PC-9 (cell line): ENCODE results near the gene CFAP97. TPM values are rescaled to one million over a fixed set of nuclear protein-coding genes. Genes with fewer than 3 reads are reported as not detected.

Experiments used
- BruUV-seq: library from RNA; stranded (reverse); fragments of 400-500 nt; replicated peaks from 2 replicates; lab custom pipeline; 2021; lab: Mats Ljungman, UMichigan
- CTCF ChIA-PET: fragments of 300-600 bp; sonication (Branson Sonifier 250); formaldehyde crosslinking; loops from one replicate; lab custom pipeline; 2022; ENCODE audit warnings: antibody characterized with exemption; lab: Charles Lee
- POLR2A ChIA-PET: fragments of 300-600 bp; sonication (Branson Sonifier 250); formaldehyde crosslinking; loops from one replicate; lab custom pipeline; 2022; ENCODE audit warnings: antibody characterized with exemption; ENCODE audit not compliant: unreplicated experiment; lab: Charles Lee
- DNase-seq, 2 experiments: peaks; one replicate each; pipeline versions ENCODE4 v3.0.0 to v3.0.0-alpha.2; 2015 to 2022; ENCODE audit warnings: mixed read lengths in 1 of 2
- H2AFZ ChIP-seq: fragments of 200-600 bp; sonication (generic); 2 replicates; pipeline ENCODE4 v1.8.1; 2017; ENCODE audit warnings: antibody characterized with exemption
- H3F3A ChIP-seq: fragments of 200-600 bp; sonication (generic); 2 replicates; pipeline ENCODE4 v1.8.1; 2017; ENCODE audit warnings: antibody characterized with exemption, mild to moderate bottlenecking, low read depth; ENCODE audit not compliant: insufficient read depth
- H3K27ac ChIP-seq: fragments of 200-600 bp; sonication (generic); 2 replicates; pipeline ENCODE4 v1.6.1; 2016; ENCODE audit warnings: mixed run types
- H3K27me3 ChIP-seq: fragments of 200-600 bp; sonication (generic); 2 replicates; pipeline ENCODE4 v1.6.1; 2016; ENCODE audit warnings: low read depth, mixed run types; ENCODE audit not compliant: insufficient read depth
- H3K36me3 ChIP-seq: fragments of 200-600 bp; sonication (generic); 2 replicates; pipeline ENCODE4 v1.6.1; 2016; ENCODE audit warnings: low read depth, mixed run types
- H3K4me1 ChIP-seq: fragments of 200-600 bp; sonication (generic); replicated peaks from 2 replicates; pipeline ENCODE4 v1.6.1; 2016; ENCODE audit warnings: mixed run types; ENCODE audit not compliant: insufficient read depth
- H3K4me2 ChIP-seq: fragments of 200-600 bp; sonication (generic); 2 replicates; pipeline ENCODE4 v1.6.1; 2017; ENCODE audit warnings: mixed run types
- H3K4me3 ChIP-seq: fragments of 200-600 bp; sonication (generic); 2 replicates; pipeline ENCODE4 v1.6.1; 2016; ENCODE audit warnings: mixed run types
- H3K79me2 ChIP-seq: fragments of 200-600 bp; sonication (generic); 2 replicates; pipeline ENCODE4 v1.6.1; 2017; ENCODE audit warnings: low read depth, mixed run types
- H3K9me2 ChIP-seq: fragments of 200-600 bp; sonication (generic); 2 replicates; pipeline ENCODE4 v1.8.1; 2017; ENCODE audit warnings: mild to moderate bottlenecking; ENCODE audit not compliant: insufficient read depth
- H3K9me3 ChIP-seq: fragments of 200-600 bp; sonication (generic); 2 replicates; pipeline ENCODE4 v1.8.1; 2016; ENCODE audit warnings: low read depth; ENCODE audit not compliant: insufficient read depth
- H4K20me1 ChIP-seq: fragments of 200-600 bp; sonication (generic); 2 replicates; pipeline ENCODE4 v1.8.1; 2017; ENCODE audit not compliant: insufficient read depth
- EZH2 ChIP-seq: fragments of 200-600 bp; sonication (generic); IDR thresholded peaks from 2 replicates; pipeline ENCODE4 v1.8.0; 2017; ENCODE audit warnings: antibody characterized with exemption, low read depth
- intact Hi-C: fragments of 100-400 bp; cut with micrococcal nuclease; formaldehyde crosslinking; loops from one replicate; pipeline ENCODE4 v1.10.0; 2022; ENCODE audit not compliant: unreplicated experiment
- total RNA-seq: library from RNA; stranded (reverse); gene quantifications from 2 replicates; pipeline ENCODE4 v1.2.3, GENCODE V29; 2021
- TF ChIP-seq, protein P1 (sequence below): fragments of 200-600 bp; sonication (generic); conservative IDR thresholded peaks from 2 replicates; pipeline ENCODE4 v1.6.1; 2017; ENCODE audit warnings: mixed run types, antibody characterized with exemption, mild to moderate bottlenecking, moderate library complexity

Gene CFAP97
- total RNA-seq, 1 experiment from 2014 or later, result 48.2 TPM

- Histone ChIP-seq H3K79me2 (no peaks in the 10 kb centered on the region), H3K9me2 (no peaks in the 10 kb centered on the region), H3K27me3 (no peaks in the 10 kb centered on the region), H3F3A (no peaks in the 10 kb centered on the region), H2AFZ (no peak overlapping the region), H3K4me1 (no peaks in the 10 kb centered on the region), H3K27ac (no peak overlapping the region), H3K9me3 (no peaks in the 10 kb centered on the region), H3K4me2 (no peak overlapping the region), H4K20me1 (no peaks in the 10 kb centered on the region), H3K4me3 (no peak overlapping the region), H3K36me3 (no peaks in the 10 kb centered on the region)
- no TSS peak for BruUV-seq
- CTCF ChIA-PET, result no interaction called here
- POLR2A ChIA-PET, result no interaction called here
- TF ChIP-seq EZH2, result no peak
- TF ChIP-seq, protein P1, sequence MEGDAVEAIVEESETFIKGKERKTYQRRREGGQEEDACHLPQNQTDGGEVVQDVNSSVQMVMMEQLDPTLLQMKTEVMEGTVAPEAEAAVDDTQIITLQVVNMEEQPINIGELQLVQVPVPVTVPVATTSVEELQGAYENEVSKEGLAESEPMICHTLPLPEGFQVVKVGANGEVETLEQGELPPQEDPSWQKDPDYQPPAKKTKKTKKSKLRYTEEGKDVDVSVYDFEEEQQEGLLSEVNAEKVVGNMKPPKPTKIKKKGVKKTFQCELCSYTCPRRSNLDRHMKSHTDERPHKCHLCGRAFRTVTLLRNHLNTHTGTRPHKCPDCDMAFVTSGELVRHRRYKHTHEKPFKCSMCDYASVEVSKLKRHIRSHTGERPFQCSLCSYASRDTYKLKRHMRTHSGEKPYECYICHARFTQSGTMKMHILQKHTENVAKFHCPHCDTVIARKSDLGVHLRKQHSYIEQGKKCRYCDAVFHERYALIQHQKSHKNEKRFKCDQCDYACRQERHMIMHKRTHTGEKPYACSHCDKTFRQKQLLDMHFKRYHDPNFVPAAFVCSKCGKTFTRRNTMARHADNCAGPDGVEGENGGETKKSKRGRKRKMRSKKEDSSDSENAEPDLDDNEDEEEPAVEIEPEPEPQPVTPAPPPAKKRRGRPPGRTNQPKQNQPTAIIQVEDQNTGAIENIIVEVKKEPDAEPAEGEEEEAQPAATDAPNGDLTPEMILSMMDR, result no peak
- no peak for DNase-seq
- intact Hi-C loops, result no loop called here
These were observed 17.7 kb upstream of the CFAP97 start for GRCh38 chr4:185221491-185221890.

GRCh38 chr4:185219551-185220344 lies 15.9 kb upstream of the CFAP97 start:
- Histone ChIP-seq H3K4me1 (no peaks in the 10 kb centered on the region), H3K36me3 (no peaks in the 10 kb centered on the region), H3K4me3 (no peak overlapping the region), H3F3A (no peaks in the 10 kb centered on the region), H4K20me1 (no peaks in the 10 kb centered on the region), H3K27me3 (no peaks in the 10 kb centered on the region), H3K27ac (no peak overlapping the region), H3K79me2 (no peaks in the 10 kb centered on the region), H3K9me2 (no peaks in the 10 kb centered on the region), H3K4me2 (no peak overlapping the region), H3K9me3 (no peaks in the 10 kb centered on the region), H2AFZ (no peak overlapping the region)
- intact Hi-C loops, result no loop called here
- POLR2A ChIA-PET, result interaction anchor here (0.5 kb wide), 1 partner anchor 66 kb away, joined by 3 read pairs; no protein-coding TSS in a partner anchor
- CTCF ChIA-PET, result no interaction called here
- BruUV-seq, result no TSS peak
- TF ChIP-seq, protein P1, result no peak
- TF ChIP-seq EZH2, result no peak
- no peak for DNase-seq

- ChIA-PET POLR2A (no interaction called here), CTCF (no interaction called here)
- no peak overlapping the region for H2AFZ ChIP-seq
- H3K4me3 ChIP-seq, result no peak overlapping the region
- no peaks in the 10 kb centered on the region for H4K20me1 ChIP-seq
- H3K9me3 ChIP-seq, result no peaks in the 10 kb centered on the region
- H3K4me2 ChIP-seq, result no peak overlapping the region
- H3K9me2 ChIP-seq, result no peaks in the 10 kb centered on the region
- intact Hi-C loops, result no loop called here
- TF ChIP-seq, protein P1, result no peak
- no peak for TF ChIP-seq EZH2
- no peaks in the 10 kb centered on the region for H3K27me3 ChIP-seq
- no peaks in the 10 kb centered on the region for H3K79me2 ChIP-seq
- H3K4me1 ChIP-seq, result no peaks in the 10 kb centered on the region
- H3F3A ChIP-seq, result no peaks in the 10 kb centered on the region
- DNase-seq, result no peak
- no peaks in the 10 kb centered on the region for H3K36me3 ChIP-seq
- no peak overlapping the region for H3K27ac ChIP-seq
- BruUV-seq, result no TSS peak
These were observed 14.5 kb upstream of the CFAP97 start for GRCh38 chr4:185218312-185218711.
